Fibroblast of skin of abdomen (primary cell): Measurements from ENCODE around the gene AMBRA1.
A peak's percentile ranks its signal among the peaks of the same experiment; 100 is the strongest.
"Not testable (repeated sequence)": the region's sequence is repeated elsewhere in the genome, so short reads cannot be mapped to it uniquely, and the experiment has no call there.

Source experiments
- DNase-seq: peaks from one replicate; pipeline ENCODE4 v3.0.0-alpha.2; 2013

AMBRA1 gene

GRCh38 chr11:46381048-46381818, 212.6 kb downstream of the AMBRA1 start, which contains the start of gene MDK:
MDK (plus strand) TSS chr11:46381669; CDS start chr11:46382058, 389 bp downstream.
- peak; percentile 45 for DNase-seq

GRCh38 chr11:46380340-46381047, 213.3 kb downstream of the AMBRA1 start:
- DNase-seq = peak; percentile 41

GRCh38 chr11:46379482-46380293, 214.1 kb downstream of the AMBRA1 start:
- DNase-seq = not testable (repeated sequence)

GRCh38 chr11:46378811-46379481, 214.9 kb downstream of the AMBRA1 start:
- DNase-seq = no peak

GRCh38 chr11:46378296-46378695, 215.5 kb downstream of the AMBRA1 start:
- no peak for DNase-seq

- DNase-seq = no peak
Observed at GRCh38 chr11:46377831-46378230, 216.0 kb downstream of the AMBRA1 start.

- no peak for DNase-seq
Observed at GRCh38 chr11:46377290-46377689, 216.5 kb downstream of the AMBRA1 start.

- DNase-seq = no peak
Observed at GRCh38 chr11:46376258-46377050, 217.4 kb downstream of the AMBRA1 start.

GRCh38 chr11:46375392-46376101, 218.3 kb downstream of the AMBRA1 start:
- no peak for DNase-seq

GRCh38 chr11:46374815-46375214, 219.0 kb downstream of the AMBRA1 start:
- no peak for DNase-seq

GRCh38 chr11:46373787-46374740, 219.8 kb downstream of the AMBRA1 start:
- no peak for DNase-seq

GRCh38 chr11:46372501-46372900, 221.3 kb downstream of the AMBRA1 start:
- not testable (repeated sequence) for DNase-seq

- DNase-seq = no peak
Observed at GRCh38 chr11:46372086-46372485, 221.7 kb downstream of the AMBRA1 start.

GRCh38 chr11:46371262-46371661, 222.6 kb downstream of the AMBRA1 start:
- DNase-seq = not testable (repeated sequence)

GRCh38 chr11:46370253-46370652, 223.6 kb downstream of the AMBRA1 start:
- no peak for DNase-seq

GRCh38 chr11:46369458-46370152, 224.2 kb downstream of the AMBRA1 start:
- peak; percentile 70 for DNase-seq

GRCh38 chr11:46367916-46368267, 225.9 kb downstream of the AMBRA1 start:
- DNase-seq = no peak

GRCh38 chr11:46367244-46367915, 226.4 kb downstream of the AMBRA1 start:
- peak; percentile 43 for DNase-seq
